Gastrocnemius medialis (tissue), 4 donors: ENCODE measurements around the gene TOMM70. TPM values are rescaled to one million over a fixed set of nuclear protein-coding genes. Genes with fewer than 3 reads are reported as not detected.
A peak's percentile ranks its signal among the peaks of the same experiment; 100 is the strongest.
"Not testable (repeated sequence)": the region's sequence is repeated elsewhere in the genome, so short reads cannot be mapped to it uniquely, and the experiment has no call there.

Experiments used
- ATAC-seq, 2 donors: fragments of 150-250 bp; one replicate each; pipeline ENCODE4 v1.9.1; 2016
- DNase-seq, 2 donors: peaks; one replicate each; pipeline ENCODE4 v3.0.0-alpha.2; 2019
- H3K27ac ChIP-seq, 4 donors: fragments of 200-600 bp; sonication (generic); 1 replicate in 1 of 4; 2 replicates in 3 of 4; pipeline ENCODE4 v1.5.1; 2016 to 2018; ENCODE audit warnings: mild to moderate bottlenecking in 2 of 4, moderate library complexity in 1 of 4
- H3K27me3 ChIP-seq, 3 donors: fragments of 200-600 bp; sonication (generic) in 2 of 3; 1 replicate in 1 of 3; 2 replicates in 2 of 3; pipeline versions ENCODE4 v1.5.1 to v1.6.0; 2016 to 2019; ENCODE audit warnings: mild to moderate bottlenecking in 1 of 3, moderate library complexity in 1 of 3
- H3K36me3 ChIP-seq, 2 donors: fragments of 200-600 bp; sonication (generic) in 1 of 2; one replicate each; pipeline ENCODE4 v1.5.1; 2017 to 2018
- H3K4me1 ChIP-seq, 2 donors: fragments of 200-600 bp; sonication (generic) in 1 of 2; one replicate each; pipeline ENCODE4 v1.5.1; 2016 to 2017; ENCODE audit warnings: mild to moderate bottlenecking in 2 of 2
- H3K4me3 ChIP-seq, 4 donors: fragments of 200-600 bp; sonication (generic) in 3 of 4; 1 replicate in 1 of 4; 2 replicates in 3 of 4; pipeline ENCODE4 v1.5.1; 2016 to 2019; ENCODE audit warnings: mild to moderate bottlenecking in 2 of 4
- H3K9me3 ChIP-seq, 3 donors: fragments of 200-600 bp; sonication (generic) in 2 of 3; 1 replicate in 1 of 3; 2 replicates in 2 of 3; pipeline ENCODE4 v1.5.1; 2016 to 2019
- POLR2A ChIP-seq, 2 donors: fragments of 450-650 bp; IDR thresholded peaks; one replicate each; pipeline ENCODE4 v1.6.1; 2017; ENCODE audit warnings: antibody characterized with exemption in 2 of 2, mild to moderate bottlenecking in 2 of 2, moderate library complexity in 2 of 2
- in situ Hi-C, 4 donors: fragments of 200-750 bp; cut with MboI; loops; one replicate each; pipeline versions ENCODE4 v1.15.0 to v1.8.0; 2017; ENCODE audit warnings: low sequenced_read_pairs in 4 of 4
- intact Hi-C: fragments of 100-400 bp; cut with DNase I; formaldehyde crosslinking; loops from one replicate; pipeline ENCODE4 v1.15.1; 2023; ENCODE audit warnings: low total_unique reads
- total RNA-seq, 4 donors: library from RNA; depleted of rRNA; stranded (reverse); fragments of >200 nt; gene quantifications; one replicate each; pipeline versions ENCODE4 v1.1.0 to v1.2.3, GENCODE V29; 2016
- TF ChIP-seq, protein P1 (sequence below), 5 experiments: fragments of 450-650 bp in 3 of 5; fragments of 200-600 bp in 2 of 5; sonication (generic) in 2 of 5; IDR thresholded peaks in 4 of 5; conservative IDR thresholded peaks in 1 of 5; 1 replicate in 4 of 5; 2 replicates in 1 of 5; pipeline ENCODE4 v1.5.1; 2016 to 2019; ENCODE audit warnings: antibody characterized with exemption in 5 of 5, mild to moderate bottlenecking in 3 of 5, moderate library complexity in 3 of 5

TOMM70 gene
- total RNA-seq, 4 donors from 2014 or later, result 57.6 to 82.2 (median 64.3) TPM

DNA sequence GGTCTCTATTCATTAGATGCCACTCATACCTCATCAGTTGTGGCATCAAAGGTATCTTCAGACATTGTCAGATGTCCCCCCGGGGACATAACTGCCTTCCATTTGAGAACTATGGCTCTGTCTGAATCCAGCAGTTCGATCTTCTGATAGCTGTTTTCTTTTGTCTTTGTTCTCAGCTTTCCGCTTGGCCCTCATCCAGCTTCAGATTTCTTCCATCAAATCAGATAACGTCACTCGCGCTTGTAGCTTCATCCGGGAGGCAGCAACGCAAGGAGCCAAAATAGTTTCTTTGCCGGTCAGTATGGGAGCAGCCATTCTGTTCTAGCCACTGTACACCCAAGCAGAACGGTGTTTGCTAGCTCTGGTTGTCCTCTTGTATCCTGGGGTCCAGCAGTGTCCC lies 62.0 kb downstream of the TOMM70 start:
- H3K4me3 ChIP-seq, result no peak overlapping the region
- TF ChIP-seq, protein P1, sequence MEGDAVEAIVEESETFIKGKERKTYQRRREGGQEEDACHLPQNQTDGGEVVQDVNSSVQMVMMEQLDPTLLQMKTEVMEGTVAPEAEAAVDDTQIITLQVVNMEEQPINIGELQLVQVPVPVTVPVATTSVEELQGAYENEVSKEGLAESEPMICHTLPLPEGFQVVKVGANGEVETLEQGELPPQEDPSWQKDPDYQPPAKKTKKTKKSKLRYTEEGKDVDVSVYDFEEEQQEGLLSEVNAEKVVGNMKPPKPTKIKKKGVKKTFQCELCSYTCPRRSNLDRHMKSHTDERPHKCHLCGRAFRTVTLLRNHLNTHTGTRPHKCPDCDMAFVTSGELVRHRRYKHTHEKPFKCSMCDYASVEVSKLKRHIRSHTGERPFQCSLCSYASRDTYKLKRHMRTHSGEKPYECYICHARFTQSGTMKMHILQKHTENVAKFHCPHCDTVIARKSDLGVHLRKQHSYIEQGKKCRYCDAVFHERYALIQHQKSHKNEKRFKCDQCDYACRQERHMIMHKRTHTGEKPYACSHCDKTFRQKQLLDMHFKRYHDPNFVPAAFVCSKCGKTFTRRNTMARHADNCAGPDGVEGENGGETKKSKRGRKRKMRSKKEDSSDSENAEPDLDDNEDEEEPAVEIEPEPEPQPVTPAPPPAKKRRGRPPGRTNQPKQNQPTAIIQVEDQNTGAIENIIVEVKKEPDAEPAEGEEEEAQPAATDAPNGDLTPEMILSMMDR (IDR thresholded peaks at IDR 0.05 in 4 of 5, conservative IDR thresholded peaks at IDR 0.05 in 1 of 5), result no peak
- TF ChIP-seq POLR2A (IDR thresholded peaks at IDR 0.05), result no peak
- H3K27ac ChIP-seq, result no peak overlapping the region
- intact Hi-C loops, result loop anchor here (10.0 kb wide), 1 partner anchor 244 kb away; no protein-coding TSS in a partner anchor
- ATAC-seq (no peak), DNase-seq (no peak)
- in situ Hi-C loops, result loop anchor here in 1 of 4 donors (25.0 kb wide), 1 partner anchor 248 kb away; no protein-coding TSS in a partner anchor
- peaks cover 0 to 46% of the 10 kb centered on the region in 2 donors for H3K36me3 ChIP-seq
- H3K27me3 ChIP-seq, result no peaks in the 10 kb centered on the region
- peaks cover 0 to 10% of the 10 kb centered on the region in 2 donors for H3K4me1 ChIP-seq
- no peaks in the 10 kb centered on the region for H3K9me3 ChIP-seq

DNA sequence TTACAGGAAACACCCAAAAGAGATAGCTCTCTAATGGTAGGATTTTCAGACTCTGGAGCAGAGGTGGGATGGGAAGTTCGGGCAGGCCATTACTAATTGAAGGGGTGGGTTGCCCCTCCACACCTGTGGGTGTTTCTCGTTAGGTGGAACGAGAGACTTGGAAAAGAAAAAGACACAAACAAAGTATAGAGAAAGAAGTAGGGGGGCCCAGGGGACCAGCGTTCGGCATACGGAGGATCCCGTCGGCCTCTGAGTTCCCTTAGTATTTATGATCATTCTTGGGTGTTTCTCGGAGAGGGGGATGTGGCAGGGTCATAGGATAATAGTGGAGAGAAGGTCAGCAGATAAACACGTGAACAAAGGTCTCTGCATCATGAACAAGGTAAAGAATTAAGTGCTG lies 64.7 kb downstream of the TOMM70 start:
- not testable (repeated sequence) for H3K9me3 ChIP-seq, H3K4me3 ChIP-seq, ATAC-seq, DNase-seq, H3K27me3 ChIP-seq, H3K4me1 ChIP-seq
- H3K27ac ChIP-seq, result peak overlapping the region; percentile 85 to 89 (median 88)
- intact Hi-C loops (loop anchor here (10.0 kb wide), 1 partner anchor 241 kb away; no protein-coding TSS in a partner anchor), in situ Hi-C loops (loop anchor here in 1 of 4 donors (25.0 kb wide), 1 partner anchor 251 kb away; no protein-coding TSS in a partner anchor)
- peaks cover 0 to 19% of the 10 kb centered on the region in 2 donors for H3K36me3 ChIP-seq

DNA sequence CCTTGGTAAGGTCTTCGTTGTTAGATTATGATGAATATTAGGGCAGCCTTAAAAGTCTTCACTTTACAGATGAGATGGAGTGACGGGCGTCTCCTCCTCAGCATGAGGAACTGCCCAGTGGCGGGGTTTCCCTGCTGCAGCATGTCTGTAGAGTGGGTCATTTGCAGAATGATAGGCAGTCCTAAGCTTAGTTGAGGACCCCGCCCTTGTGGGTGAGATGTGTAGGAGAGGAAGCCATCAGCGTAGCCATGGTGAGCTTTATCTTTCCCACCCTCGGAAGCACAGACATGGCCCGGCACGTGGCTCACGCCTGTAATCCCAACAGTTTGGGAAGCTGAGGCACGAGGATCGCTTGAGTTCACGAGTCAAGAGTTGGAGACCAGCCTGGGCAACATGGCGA lies 65.5 kb downstream of the TOMM70 start:
- H3K4me3 ChIP-seq, result peak overlapping the region; percentile 59 to 68 (median 64)
- DNase-seq (peak in 1 of 2 donors; percentile 25), ATAC-seq (no peak)
- intact Hi-C loops, result loop anchor here (10.0 kb wide), 1 partner anchor 241 kb away; no protein-coding TSS in a partner anchor
- H3K27me3 ChIP-seq, result no peaks in the 10 kb centered on the region
- no peaks in the 10 kb centered on the region for H3K9me3 ChIP-seq
- no peak for TF ChIP-seq POLR2A (IDR thresholded peaks at IDR 0.05)
- TF ChIP-seq, protein P1 (IDR thresholded peaks at IDR 0.05 in 4 of 5, conservative IDR thresholded peaks at IDR 0.05 in 1 of 5), result no peak
- in situ Hi-C loops, result loop anchor here in 1 of 4 donors (25.0 kb wide), 1 partner anchor 252 kb away; no protein-coding TSS in a partner anchor
- H3K27ac ChIP-seq, result peak overlapping the region; percentile 85 to 89 (median 88)
- peaks cover 0 to 10% of the 10 kb centered on the region in 2 donors for H3K4me1 ChIP-seq
- peaks cover 0 to 13% of the 10 kb centered on the region in 2 donors for H3K36me3 ChIP-seq

DNA sequence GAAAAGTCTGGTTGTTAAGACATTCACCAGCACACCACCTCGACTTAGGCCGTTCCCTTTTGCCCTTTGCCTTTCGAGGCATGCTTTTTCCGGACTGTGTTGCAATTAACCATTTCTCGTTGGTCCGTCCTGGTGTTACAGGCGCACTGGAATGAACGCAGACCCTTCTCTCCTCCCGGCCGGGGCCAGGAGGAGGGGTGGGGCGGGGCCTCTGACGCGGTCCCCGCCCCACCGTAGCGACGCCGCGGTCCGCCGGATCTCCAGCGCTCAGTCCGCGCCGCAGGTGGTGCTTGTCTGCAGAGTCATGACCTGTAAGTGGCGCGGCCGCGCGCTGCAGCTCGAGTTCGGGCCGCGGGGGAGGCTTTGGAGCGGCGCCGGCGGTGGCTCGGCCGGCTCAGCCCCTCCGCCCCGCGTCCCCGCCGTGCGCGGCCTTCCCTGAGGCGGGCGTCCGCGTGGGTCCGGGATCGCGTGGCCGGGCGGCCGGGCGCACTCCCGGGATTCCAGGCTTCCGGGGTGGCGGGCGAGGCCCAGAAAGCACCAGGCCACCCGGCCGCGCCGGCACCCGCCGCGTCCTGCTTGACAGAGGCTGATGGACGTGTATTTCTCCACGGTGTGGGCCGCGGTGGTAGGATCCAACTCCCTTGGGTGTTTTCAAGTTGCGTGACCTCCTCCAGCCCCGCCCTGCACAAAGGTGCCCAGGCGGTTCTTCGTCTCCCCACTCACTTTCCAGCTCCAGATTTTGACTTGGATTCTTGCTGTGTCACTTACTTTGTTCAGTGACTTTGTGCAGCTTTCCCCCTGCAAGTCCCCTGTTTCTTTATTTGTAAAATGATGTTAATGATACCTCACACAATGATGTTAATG lies 66.2 kb downstream of the TOMM70 start, which contains the start of gene NIT2:
NIT2 (plus strand) TSS at position 270 of the 864 bp plus-strand sequence; CDS start at position 305, 35 bp downstream.
- peak; percentile 69 to 85 for DNase-seq
- in situ Hi-C loops (loop anchor here in 1 of 4 donors (25.0 kb wide), 1 partner anchor 253 kb away; no protein-coding TSS in a partner anchor), intact Hi-C loops (loop anchor here (1.0 to 10.0 kb wide), 4 partner anchors 67 to 517 kb away; partner anchors contain the start of genes CMSS1, LNP1, TBC1D23 and TOMM70)
- peak; percentile 76 to 78 for TF ChIP-seq POLR2A (IDR thresholded peaks at IDR 0.05)
- TF ChIP-seq, protein P1 (IDR thresholded peaks at IDR 0.05 in 4 of 5, conservative IDR thresholded peaks at IDR 0.05 in 1 of 5), result peak in 1 of 5 experiments; percentile 15
- Histone ChIP-seq H3K4me1 (peaks cover 0 to 10% of the 10 kb centered on the region in 2 donors), H3K4me3 (peak within 1 kb of the TSS; percentile 59 to 68 (median 64)), H3K36me3 (peaks cover 0 to 7% of the 10 kb centered on the region in 2 donors), H3K27ac (peak within 1 kb of the TSS; percentile 85 to 89 (median 88)), H3K9me3 (no peaks in the 10 kb centered on the region), H3K27me3 (no peaks in the 10 kb centered on the region)
- peak; percentile 89 to 91 for ATAC-seq
